Glutamatergic neuron (in vitro differentiated cells): ENCODE results near the gene ARL10. TPM values are rescaled to one million over a fixed set of nuclear protein-coding genes. Genes with fewer than 3 reads are reported as not detected.

ENCODE experiments used
- DNase-seq: peaks from one replicate; pipeline ENCODE4 v3.0.0; 2022
- H3K27ac Mint-ChIP-seq: one replicate; pipeline ENCODE4 v1.8.0; 2020; ENCODE audit warnings: mild to moderate bottlenecking, mixed read lengths, inconsistent platforms; ENCODE audit not compliant: unreplicated experiment
- H3K27me3 Mint-ChIP-seq: one replicate; pipeline ENCODE4 v1.8.0; 2020; ENCODE audit warnings: mild to moderate bottlenecking, moderate library complexity, mixed read lengths, inconsistent platforms; ENCODE audit not compliant: unreplicated experiment
- H3K36me3 Mint-ChIP-seq: one replicate; pipeline ENCODE4 v1.8.0; 2020; ENCODE audit warnings: mild to moderate bottlenecking, mixed read lengths, inconsistent platforms; ENCODE audit not compliant: unreplicated experiment
- H3K4me1 Mint-ChIP-seq: one replicate; pipeline ENCODE4 v1.8.0; 2020; ENCODE audit warnings: mild to moderate bottlenecking, low read depth, mixed read lengths, inconsistent platforms; ENCODE audit not compliant: unreplicated experiment
- H3K4me3 Mint-ChIP-seq: one replicate; pipeline ENCODE4 v1.8.0; 2020; ENCODE audit warnings: mild to moderate bottlenecking, mixed read lengths, inconsistent platforms; ENCODE audit not compliant: unreplicated experiment
- H3K9me3 Mint-ChIP-seq: one replicate; pipeline ENCODE4 v1.8.0; 2020; ENCODE audit warnings: mild to moderate bottlenecking, moderate library complexity, mixed read lengths, inconsistent platforms; ENCODE audit not compliant: unreplicated experiment
- CTCF ChIP-seq: fragments of 200-600 bp; sonication (generic); IDR thresholded peaks from one replicate; pipeline ENCODE4 v1.5.0; 2021; ENCODE audit not compliant: partially characterized antibody, unreplicated experiment
- total RNA-seq: library from RNA; stranded (reverse); fragmentation: NEBNext Ultra II Directional; extraction: Animal tissue kit (Norgen Biotek cat#: 25700); gene quantifications from one replicate; pipeline ENCODE4 v1.2.1, GENCODE V29; 2021; ENCODE audit not compliant: unreplicated experiment

ARL10 gene
- total RNA-seq, 1 donor from 2014 or later = 34.7 TPM

GRCh38 chr5:176379881-176380280 lies 14.6 kb downstream of the ARL10 start:
- Mint-ChIP-seq H3K4me1 (no peaks in the 10 kb centered on the region), H3K27ac (no peak overlapping the region), H3K4me3 (no peak overlapping the region), H3K27me3 (no peaks in the 10 kb centered on the region), H3K9me3 (no peaks in the 10 kb centered on the region), H3K36me3 (no peaks in the 10 kb centered on the region)
- DNase-seq = no peak
- no peak for TF ChIP-seq CTCF

- H3K4me3 Mint-ChIP-seq = no peak overlapping the region
- H3K27me3 Mint-ChIP-seq = no peaks in the 10 kb centered on the region
- no peaks in the 10 kb centered on the region for H3K9me3 Mint-ChIP-seq
- H3K36me3 Mint-ChIP-seq = no peaks in the 10 kb centered on the region
- no peak overlapping the region for H3K27ac Mint-ChIP-seq
- no peak for DNase-seq
- TF ChIP-seq CTCF = no peak
- no peaks in the 10 kb centered on the region for H3K4me1 Mint-ChIP-seq
Measured at GRCh38 chr5:176381423-176381822, 16.1 kb downstream of the ARL10 start.

GRCh38 chr5:176381979-176382378 lies 16.7 kb downstream of the ARL10 start:
- Mint-ChIP-seq H3K27me3 (no peaks in the 10 kb centered on the region), H3K36me3 (no peaks in the 10 kb centered on the region), H3K4me3 (no peak overlapping the region), H3K27ac (no peak overlapping the region), H3K4me1 (peaks cover 1% of the 10 kb centered on the region), H3K9me3 (no peaks in the 10 kb centered on the region)
- no peak for DNase-seq
- no peak for TF ChIP-seq CTCF

GRCh38 chr5:176382721-176383120 lies 17.4 kb downstream of the ARL10 start:
- no peak for TF ChIP-seq CTCF
- no peak for DNase-seq
- H3K9me3 Mint-ChIP-seq = peaks cover under 1% of the 10 kb centered on the region
- peaks cover 6% of the 10 kb centered on the region for H3K4me1 Mint-ChIP-seq
- no peaks in the 10 kb centered on the region for H3K36me3 Mint-ChIP-seq
- H3K4me3 Mint-ChIP-seq = no peak overlapping the region
- peaks cover under 1% of the 10 kb centered on the region for H3K27me3 Mint-ChIP-seq
- no peak overlapping the region for H3K27ac Mint-ChIP-seq

- H3K9me3 Mint-ChIP-seq = peaks cover 5% of the 10 kb centered on the region
- H3K4me1 Mint-ChIP-seq = peaks cover 9% of the 10 kb centered on the region
- no peak for DNase-seq
- H3K27ac Mint-ChIP-seq = no peak overlapping the region
- TF ChIP-seq CTCF = no peak
- H3K36me3 Mint-ChIP-seq = no peaks in the 10 kb centered on the region
- peaks cover 4% of the 10 kb centered on the region for H3K27me3 Mint-ChIP-seq
- no peak overlapping the region for H3K4me3 Mint-ChIP-seq
Measured at GRCh38 chr5:176383248-176383905, 18.1 kb downstream of the ARL10 start.
